ENCODE measurements around the gene NR6A1. TPM values are rescaled to one million over a fixed set of nuclear protein-coding genes. Genes with fewer than 3 reads are reported as not detected.

Gene NR6A1
- total RNA-seq, 4 donors from 2014 or later, result 1.8 to 2.8 (median 2.0) TPM

GRCh38 chr9:124803911-124804310, 32.8 kb upstream of the NR6A1 start:
- no peaks in the 10 kb centered on the region for H3K27me3 ChIP-seq
- DNase-seq (ENCODE audit: extremely low spot score), result no peak
- intact Hi-C loops (cut with DNase I), result no loop called here
- no peak overlapping the region for H3K4me3 ChIP-seq
- H3K36me3 ChIP-seq, result peaks cover 0 to 38% (median 21%) of the 10 kb centered on the region in 4 donors
- H3K27ac ChIP-seq (replicated peaks in 1 of 4), result no peak overlapping the region
- H3K9me3 ChIP-seq, result no peaks in the 10 kb centered on the region
- no peak for TF ChIP-seq POLR2AphosphoS5 (IDR thresholded peaks at IDR 0.05)
- TF ChIP-seq EP300 (IDR thresholded peaks at IDR 0.05), result no peak
- no peak for TF ChIP-seq CTCF (IDR thresholded peaks at IDR 0.05)
- no peak for TF ChIP-seq POLR2A (IDR thresholded peaks at IDR 0.05; ENCODE audit: low read depth)
- WGBS, result 93% methylated on average over 7 of the region's 8 CpGs
- H3K4me1 ChIP-seq, result peaks cover 20 to 24% (median 21%) of the 10 kb centered on the region in 4 donors

GRCh38 chr9:124802426-124802825, 31.3 kb upstream of the NR6A1 start:
- no peak for DNase-seq (ENCODE audit: extremely low spot score)
- 61% methylated on average over 3 of the region's 3 CpGs for WGBS
- no peak overlapping the region for H3K27ac ChIP-seq (replicated peaks in 1 of 4)
- H3K27me3 ChIP-seq, result no peaks in the 10 kb centered on the region
- peaks cover 0 to 28% (median 11%) of the 10 kb centered on the region in 4 donors for H3K36me3 ChIP-seq
- H3K4me3 ChIP-seq, result no peak overlapping the region
- TF ChIP-seq POLR2AphosphoS5 (IDR thresholded peaks at IDR 0.05) (no peak), POLR2A (IDR thresholded peaks at IDR 0.05; ENCODE audit: low read depth) (no peak), CTCF (IDR thresholded peaks at IDR 0.05) (no peak), EP300 (IDR thresholded peaks at IDR 0.05) (no peak)
- peaks cover 29 to 38% (median 31%) of the 10 kb centered on the region in 4 donors for H3K4me1 ChIP-seq
- intact Hi-C loops (cut with DNase I), result no loop called here
- H3K9me3 ChIP-seq, result no peaks in the 10 kb centered on the region

- intact Hi-C loops (cut with DNase I), result no loop called here
- H3K9me3 ChIP-seq, result no peaks in the 10 kb centered on the region
- peaks cover 0 to 28% (median 11%) of the 10 kb centered on the region in 4 donors for H3K36me3 ChIP-seq
- no peak overlapping the region for H3K4me3 ChIP-seq
- H3K4me1 ChIP-seq, result peaks cover 40 to 48% (median 42%) of the 10 kb centered on the region in 4 donors
- DNase-seq (ENCODE audit: extremely low spot score), result no peak
- H3K27ac ChIP-seq (replicated peaks in 1 of 4), result no peak overlapping the region
- no peak for TF ChIP-seq POLR2A (IDR thresholded peaks at IDR 0.05; ENCODE audit: low read depth)
- TF ChIP-seq EP300 (IDR thresholded peaks at IDR 0.05), result no peak
- no peak for TF ChIP-seq POLR2AphosphoS5 (IDR thresholded peaks at IDR 0.05)
- no peak for TF ChIP-seq CTCF (IDR thresholded peaks at IDR 0.05)
- H3K27me3 ChIP-seq, result no peaks in the 10 kb centered on the region
- 96% methylated on average over 6 of the region's 6 CpGs for WGBS
Measured at GRCh38 chr9:124801356-124801755, 30.2 kb upstream of the NR6A1 start.

- no peak for DNase-seq (ENCODE audit: extremely low spot score)
- peak overlapping the region in 2 of 4 donors; percentile 22 to 29 for H3K27ac ChIP-seq (replicated peaks in 1 of 4)
- no peaks in the 10 kb centered on the region for H3K9me3 ChIP-seq
- H3K4me1 ChIP-seq, result peaks cover 42 to 56% (median 49%) of the 10 kb centered on the region in 4 donors
- peaks cover 0 to 28% (median 11%) of the 10 kb centered on the region in 4 donors for H3K36me3 ChIP-seq
- TF ChIP-seq POLR2AphosphoS5 (IDR thresholded peaks at IDR 0.05) (peak in 1 of 2 donors; percentile 24), EP300 (IDR thresholded peaks at IDR 0.05) (no peak)
- intact Hi-C loops (cut with DNase I), result no loop called here
- H3K27me3 ChIP-seq, result no peaks in the 10 kb centered on the region
- H3K4me3 ChIP-seq, result peak overlapping the region in 1 of 4 donors; percentile 2
- WGBS, result 70% methylated on average over 15 of the region's 15 CpGs
Measured at GRCh38 chr9:124800306-124801259, 29.5 kb upstream of the NR6A1 start.

GRCh38 chr9:124799274-124800006, 28.3 kb upstream of the NR6A1 start:
- intact Hi-C loops (cut with DNase I), result no loop called here
- Histone ChIP-seq H3K4me3 (no peak overlapping the region), H3K27me3 (no peaks in the 10 kb centered on the region), H3K4me1 (peaks cover 50 to 67% (median 58%) of the 10 kb centered on the region in 4 donors), H3K36me3 (peaks cover 0 to 24% (median 11%) of the 10 kb centered on the region in 4 donors), H3K27ac (replicated peaks in 1 of 4) (no peak overlapping the region), H3K9me3 (no peaks in the 10 kb centered on the region)
- no peak for DNase-seq (ENCODE audit: extremely low spot score)
- TF ChIP-seq CTCF (IDR thresholded peaks at IDR 0.05), result no peak
- no peak for TF ChIP-seq EP300 (IDR thresholded peaks at IDR 0.05)
- no peak for TF ChIP-seq POLR2AphosphoS5 (IDR thresholded peaks at IDR 0.05)
- no peak for TF ChIP-seq POLR2A (IDR thresholded peaks at IDR 0.05; ENCODE audit: low read depth)
- 80% methylated on average over 8 of the region's 13 CpGs for WGBS

All from esophagus muscularis mucosa (tissue), 4 donors.